ENCODE measurements around the gene MAP1LC3B.

GRCh38 chr16:87445486-87445885 lies 53.4 kb downstream of the MAP1LC3B start:
- TF ChIP-seq CTCF (IDR thresholded peaks at IDR 0.05; ENCODE audit: low read depth, low read length, poor library complexity, severe bottlenecking) (no peak), EZH2phosphoT487 (IDR thresholded peaks at IDR 0.05; ENCODE audit: borderline replicate concordance, low read length) (no peak)

Measured in DOHH2 (cell line).